Skin of body (tissue), 1 donor: ENCODE measurements around the gene PSEN2. TPM values are rescaled to one million over a fixed set of nuclear protein-coding genes. Genes with fewer than 3 reads are reported as not detected.

Experiments
- total RNA-seq: library from RNA; depleted of rRNA; stranded (reverse); fragments of >200 nt; gene quantifications from one replicate; pipeline ENCODE4 v1.2.3, GENCODE V29; 2014

Gene PSEN2
- total RNA-seq, 1 donor from 2014 or later, result 13.9 TPM

Other genes starting within 250 kb of the PSEN2 start
- gene ITPKB, start 131.3 kb upstream of the PSEN2 start, total RNA-seq, result 30.1 TPM
- 31.4 TPM for gene COQ8A, start 69.7 kb downstream of the PSEN2 start, total RNA-seq